Body of pancreas (tissue), 4 donors: ENCODE results near the gene RABEP2.

Source experiments
- POLR2A ChIP-seq, 3 donors: fragments of 450-650 bp; IDR thresholded peaks; one replicate each; pipeline ENCODE4 v1.6.1; 2016; ENCODE audit warnings: antibody characterized with exemption in 3 of 3, mild to moderate bottlenecking in 2 of 3
- TF ChIP-seq, protein P1 (sequence below), 7 experiments: fragments of 450-650 bp in 4 of 7; fragments of 200-600 bp in 3 of 7; sonication (generic) in 3 of 7; IDR thresholded peaks; one replicate each; pipeline ENCODE4 v1.5.1; 2016 to 2019; ENCODE audit warnings: antibody characterized with exemption in 7 of 7

DNA sequence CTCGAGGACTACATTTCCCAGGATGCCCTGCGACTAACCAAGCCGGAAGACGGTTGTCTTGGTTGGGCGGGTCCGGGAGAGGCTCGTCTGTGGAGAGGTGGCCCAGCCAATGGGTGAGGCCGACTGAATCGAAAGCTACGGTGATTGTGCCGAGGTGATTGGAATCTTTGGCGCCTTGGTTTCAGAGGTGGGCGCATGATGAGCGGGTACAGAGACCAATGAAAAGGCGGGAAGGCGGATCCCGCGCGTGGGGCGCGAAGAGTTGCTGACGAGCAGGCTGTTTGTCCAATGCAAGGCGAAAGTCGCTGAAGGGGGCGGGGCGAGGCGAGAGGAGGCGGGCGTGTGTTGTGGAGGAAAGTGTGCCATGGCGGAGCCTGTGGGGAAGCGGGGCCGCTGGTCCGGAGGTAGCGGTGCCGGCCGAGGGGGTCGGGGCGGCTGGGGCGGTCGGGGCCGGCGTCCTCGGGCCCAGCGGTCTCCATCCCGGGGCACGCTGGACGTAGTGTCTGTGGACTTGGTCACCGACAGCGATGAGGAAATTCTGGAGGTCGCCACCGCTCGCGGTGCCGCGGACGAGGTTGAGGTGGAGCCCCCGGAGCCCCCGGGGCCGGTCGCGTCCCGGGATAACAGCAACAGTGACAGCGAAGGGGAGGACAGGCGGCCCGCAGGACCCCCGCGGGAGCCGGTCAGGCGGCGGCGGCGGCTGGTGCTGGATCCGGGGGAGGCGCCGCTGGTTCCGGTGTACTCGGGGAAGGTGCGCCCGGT lies 25.8 kb upstream of the RABEP2 start, which contains the start of gene NFATC2IP:
- TF ChIP-seq POLR2A (IDR thresholded peaks at IDR 0.05), result peak in 2 of 3 donors; percentile 55 to 59
- TF ChIP-seq, protein P1, sequence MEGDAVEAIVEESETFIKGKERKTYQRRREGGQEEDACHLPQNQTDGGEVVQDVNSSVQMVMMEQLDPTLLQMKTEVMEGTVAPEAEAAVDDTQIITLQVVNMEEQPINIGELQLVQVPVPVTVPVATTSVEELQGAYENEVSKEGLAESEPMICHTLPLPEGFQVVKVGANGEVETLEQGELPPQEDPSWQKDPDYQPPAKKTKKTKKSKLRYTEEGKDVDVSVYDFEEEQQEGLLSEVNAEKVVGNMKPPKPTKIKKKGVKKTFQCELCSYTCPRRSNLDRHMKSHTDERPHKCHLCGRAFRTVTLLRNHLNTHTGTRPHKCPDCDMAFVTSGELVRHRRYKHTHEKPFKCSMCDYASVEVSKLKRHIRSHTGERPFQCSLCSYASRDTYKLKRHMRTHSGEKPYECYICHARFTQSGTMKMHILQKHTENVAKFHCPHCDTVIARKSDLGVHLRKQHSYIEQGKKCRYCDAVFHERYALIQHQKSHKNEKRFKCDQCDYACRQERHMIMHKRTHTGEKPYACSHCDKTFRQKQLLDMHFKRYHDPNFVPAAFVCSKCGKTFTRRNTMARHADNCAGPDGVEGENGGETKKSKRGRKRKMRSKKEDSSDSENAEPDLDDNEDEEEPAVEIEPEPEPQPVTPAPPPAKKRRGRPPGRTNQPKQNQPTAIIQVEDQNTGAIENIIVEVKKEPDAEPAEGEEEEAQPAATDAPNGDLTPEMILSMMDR (IDR thresholded peaks at IDR 0.05), result no peak
